NCI-H1092 treated with DMSO at 0.1 percent for 48 hours (cell line): ENCODE results near the gene IL25.
"Not testable (repeated sequence)": the region's sequence is repeated elsewhere in the genome, so short reads cannot be mapped to it uniquely, and the experiment has no call there.

ENCODE experiments used
- DNase-seq: peaks from one replicate; lab custom pipeline; 2025; lab: John Stamatoyannopoulos, UW

IL25 gene

GRCh38 chr14:23409966-23410635 lies 37.5 kb downstream of the IL25 start:
- DNase-seq = no peak

DNA sequence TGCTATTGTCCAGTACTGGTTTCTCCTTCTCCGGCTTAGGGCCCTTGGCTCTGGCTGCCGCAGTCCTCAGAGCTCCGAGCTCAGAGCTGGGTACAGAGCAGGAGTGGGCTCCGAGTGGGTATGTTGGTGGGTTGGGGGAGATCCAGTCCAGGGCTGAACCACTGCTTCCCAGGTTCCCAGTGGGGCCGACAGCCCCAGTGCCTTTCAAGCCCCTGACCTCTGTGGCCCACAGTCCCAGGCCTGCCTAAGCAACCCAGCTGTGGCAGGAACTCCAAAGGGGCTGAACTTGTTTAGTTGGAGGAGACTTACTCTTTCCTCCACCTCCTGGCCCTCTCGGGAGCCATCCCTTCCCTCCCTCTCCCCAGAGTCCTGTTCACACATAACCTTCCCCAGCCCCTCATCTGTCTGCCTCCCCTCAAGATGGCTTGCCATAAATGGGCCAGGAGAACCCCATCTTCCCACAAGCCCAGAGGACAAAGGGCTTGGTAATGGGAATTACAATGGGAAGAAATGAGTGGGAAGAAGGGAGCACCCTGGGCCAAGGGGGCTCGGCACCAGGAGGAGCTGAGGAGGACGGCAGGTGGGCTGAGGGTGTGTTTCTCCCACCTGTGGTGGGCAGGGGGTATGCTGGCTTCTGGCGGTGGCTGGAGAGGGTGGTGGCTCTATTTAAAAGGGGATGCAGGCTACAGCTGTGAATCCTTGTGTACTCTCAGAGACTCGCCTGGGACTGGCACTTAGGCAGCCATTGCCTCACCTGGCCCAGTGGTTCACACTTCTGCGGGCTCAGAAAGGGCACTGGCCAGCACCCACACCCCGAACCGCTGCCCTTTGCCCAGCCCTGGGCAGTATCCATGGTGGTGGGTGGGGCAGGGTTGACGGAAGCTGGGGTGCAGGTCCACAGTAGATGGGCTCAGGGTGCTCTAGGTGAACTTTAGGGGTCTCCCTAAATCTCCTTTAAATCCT lies 39.2 kb downstream of the IL25 start:
- no peak for DNase-seq

DNA sequence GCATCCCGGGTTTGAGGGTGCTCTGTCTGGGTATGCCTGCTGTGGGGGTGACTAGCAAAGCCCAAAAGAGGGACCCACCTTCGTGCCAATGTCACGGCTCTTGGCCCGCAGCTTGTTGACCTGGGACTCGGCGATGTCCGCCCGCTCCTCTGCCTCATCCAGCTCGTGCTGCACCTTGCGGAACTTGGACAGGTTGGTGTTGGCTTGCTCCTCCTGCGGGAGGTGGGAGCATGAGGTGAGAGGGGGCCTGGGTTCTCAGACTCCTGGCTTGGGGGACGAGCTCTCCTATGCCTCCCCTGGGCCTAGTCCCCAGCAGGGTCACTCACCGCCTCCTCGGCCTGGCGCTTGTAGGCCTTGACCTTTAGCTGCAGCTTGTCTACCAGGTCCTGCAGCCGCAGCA lies 41.1 kb downstream of the IL25 start:
- DNase-seq = no peak

- no peak for DNase-seq
Observed at GRCh38 chr14:23414254-23414653, 41.6 kb downstream of the IL25 start.

DNA sequence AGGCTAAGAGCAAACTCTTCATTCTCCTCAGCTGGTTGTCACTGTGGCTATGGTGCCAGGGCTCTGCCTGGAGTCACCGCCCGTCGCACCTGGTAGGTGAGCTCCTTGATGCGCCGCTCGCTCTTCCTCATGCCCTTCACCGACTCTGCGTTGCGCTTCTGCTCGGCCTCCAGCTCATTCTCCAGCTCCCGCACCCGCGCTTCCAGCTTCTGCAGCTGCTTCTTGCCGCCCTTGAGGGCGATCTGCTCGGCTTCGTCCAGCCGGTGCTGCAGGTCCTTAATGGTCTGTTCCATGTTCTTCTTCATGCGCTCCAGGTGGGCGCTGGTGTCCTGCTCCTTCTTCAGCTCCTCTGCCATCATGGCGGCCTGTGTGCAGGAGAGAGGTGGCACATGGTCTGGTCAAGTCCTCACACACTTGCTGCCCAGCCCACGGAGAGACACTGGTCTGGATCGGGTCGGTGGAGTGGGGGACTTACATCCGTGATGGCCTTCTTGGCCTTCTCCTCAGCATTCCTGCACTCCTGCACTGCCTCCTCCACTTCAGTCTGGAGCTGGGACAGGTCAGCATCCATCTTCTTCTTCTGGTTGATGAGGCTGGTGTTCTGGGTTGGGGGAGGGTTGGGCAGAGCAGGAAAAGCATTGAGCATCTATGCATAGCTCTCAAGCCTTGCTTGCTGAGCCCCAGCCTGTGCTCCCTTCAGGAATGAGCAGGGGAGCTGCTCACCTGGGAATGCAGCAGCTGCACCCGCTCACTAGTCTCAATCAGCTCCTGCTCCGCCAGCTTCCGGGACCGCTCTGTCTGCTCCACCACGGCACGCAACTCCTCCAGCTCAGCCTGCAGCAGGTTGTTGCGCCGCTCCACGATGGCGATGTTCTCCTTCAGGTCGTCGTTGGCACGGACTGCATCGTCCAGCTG lies 42.6 kb downstream of the IL25 start:
- DNase-seq = no peak

GRCh38 chr14:23415821-23416778 lies 43.5 kb downstream of the IL25 start:
- no peak for DNase-seq

- no peak for DNase-seq
Observed at GRCh38 chr14:23416801-23417200, 44.2 kb downstream of the IL25 start.

- not testable (repeated sequence) for DNase-seq
Observed at GRCh38 chr14:23417269-23417668, 44.7 kb downstream of the IL25 start.

DNA sequence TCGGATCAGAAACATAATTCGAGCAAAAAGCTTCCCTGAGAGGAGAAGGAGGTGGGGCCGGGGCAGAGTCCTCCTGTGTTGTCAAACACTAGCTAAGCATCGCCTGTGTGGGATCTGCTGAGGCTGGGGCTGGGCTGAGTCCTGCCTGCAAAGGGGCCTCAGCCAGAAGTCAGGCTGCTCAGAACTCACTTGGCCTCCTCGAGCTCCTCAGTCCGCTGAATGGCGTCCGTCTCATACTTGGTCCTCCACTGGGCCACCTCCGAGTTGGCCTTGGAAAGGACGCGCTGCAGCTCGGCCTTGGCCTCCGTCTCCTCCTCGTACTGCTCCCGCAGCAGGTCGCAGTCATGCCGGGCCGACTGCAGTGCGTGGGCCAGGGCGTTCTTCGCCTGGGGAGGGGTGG lies 45.4 kb downstream of the IL25 start:
- DNase-seq = no peak

- not testable (repeated sequence) for DNase-seq
Observed at GRCh38 chr14:23419646-23420045, 47.0 kb downstream of the IL25 start.

- DNase-seq = no peak
Observed at GRCh38 chr14:23421594-23421993, 49.0 kb downstream of the IL25 start.

GRCh38 chr14:23423657-23424056 lies 51.0 kb downstream of the IL25 start:
- no peak for DNase-seq

- DNase-seq = no peak
Observed at GRCh38 chr14:23425169-23425568, 52.6 kb downstream of the IL25 start.

DNA sequence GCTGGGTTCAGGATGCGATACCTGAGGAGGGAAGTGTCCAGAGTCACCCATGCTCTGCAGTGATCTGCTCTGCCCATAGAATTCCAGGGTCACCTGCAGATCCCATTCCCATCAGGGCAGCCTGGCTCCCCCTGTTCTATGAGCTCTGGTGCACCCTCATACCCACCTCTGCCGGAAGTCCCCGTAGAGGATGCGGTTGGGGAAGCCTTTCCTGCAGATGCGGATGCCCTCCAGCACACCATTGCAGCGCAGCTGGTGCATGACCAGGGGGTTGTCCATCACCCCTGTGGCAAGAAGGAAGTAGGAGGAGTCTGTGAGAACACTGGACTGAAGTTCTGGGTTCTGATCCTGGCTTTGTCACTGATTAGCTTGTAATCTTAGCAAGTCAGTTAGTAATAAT lies 53.2 kb downstream of the IL25 start:
- DNase-seq = not testable (repeated sequence)
